Progenitor cell of endocrine pancreas (in vitro differentiated cells): ENCODE measurements around the gene RPL31. TPM values are rescaled to one million over a fixed set of nuclear protein-coding genes. Genes with fewer than 3 reads are reported as not detected.

Experiments
- DNase-seq: peaks from one replicate; pipeline ENCODE4 v3.0.0; 2021; ENCODE audit warnings: low spot score; ENCODE audit not compliant: unreplicated experiment
- H3K27ac Mint-ChIP-seq: 2 replicates; pipeline ENCODE4 v1.8.0; 2021; ENCODE audit warnings: mild to moderate bottlenecking, moderate library complexity, mixed read lengths
- H3K27me3 Mint-ChIP-seq: 2 replicates; pipeline ENCODE4 v1.8.0; 2021; ENCODE audit warnings: mixed read lengths
- H3K36me3 Mint-ChIP-seq: 2 replicates; pipeline ENCODE4 v1.8.0; 2022; ENCODE audit warnings: mixed read lengths; ENCODE audit not compliant: insufficient read depth
- H3K4me1 Mint-ChIP-seq: 2 replicates; pipeline ENCODE4 v1.8.0; 2021; ENCODE audit warnings: low read depth, mixed read lengths
- H3K4me3 Mint-ChIP-seq: 2 replicates; pipeline ENCODE4 v1.8.0; 2021; ENCODE audit warnings: low read depth, mild to moderate bottlenecking, moderate library complexity, mixed read lengths
- H3K9me3 Mint-ChIP-seq: 2 replicates; pipeline ENCODE4 v1.8.0; 2021; ENCODE audit warnings: low read depth, mixed read lengths
- CTCF ChIP-seq: fragments of 200-600 bp; sonication (generic); IDR thresholded peaks from one replicate; pipeline ENCODE4 v1.5.0; 2021; ENCODE audit warnings: antibody characterized with exemption, mild to moderate bottlenecking; ENCODE audit not compliant: unreplicated experiment
- total RNA-seq: library from RNA; stranded (reverse); gene quantifications from 2 replicates; pipeline ENCODE4 v1.2.1, GENCODE V29; 2021

The RPL31 gene
- total RNA-seq, 1 donor from 2014 or later, result 1,632 TPM

GRCh38 chr2:100989666-100990065, 12.4 kb upstream of the RPL31 start:
- Mint-ChIP-seq H3K4me1 (no peaks in the 10 kb centered on the region), H3K27ac (no peak overlapping the region), H3K4me3 (no peak overlapping the region), H3K9me3 (no peaks in the 10 kb centered on the region), H3K27me3 (peaks cover 16% of the 10 kb centered on the region), H3K36me3 (no peaks in the 10 kb centered on the region)
- DNase-seq, result no peak
- no peak for TF ChIP-seq CTCF

GRCh38 chr2:100990166-100990565, 11.9 kb upstream of the RPL31 start:
- Mint-ChIP-seq H3K27me3 (peaks cover 13% of the 10 kb centered on the region), H3K27ac (no peak overlapping the region), H3K36me3 (no peaks in the 10 kb centered on the region), H3K4me1 (no peaks in the 10 kb centered on the region), H3K4me3 (no peak overlapping the region), H3K9me3 (no peaks in the 10 kb centered on the region)
- no peak for DNase-seq
- TF ChIP-seq CTCF, result no peak

- DNase-seq, result no peak
- no peaks in the 10 kb centered on the region for H3K9me3 Mint-ChIP-seq
- no peak overlapping the region for H3K27ac Mint-ChIP-seq
- peaks cover 13% of the 10 kb centered on the region for H3K27me3 Mint-ChIP-seq
- no peak overlapping the region for H3K4me3 Mint-ChIP-seq
- no peaks in the 10 kb centered on the region for H3K36me3 Mint-ChIP-seq
- TF ChIP-seq CTCF, result no peak
- H3K4me1 Mint-ChIP-seq, result no peaks in the 10 kb centered on the region
These were observed 11.3 kb upstream of the RPL31 start for GRCh38 chr2:100990650-100991403.

- H3K9me3 Mint-ChIP-seq, result no peaks in the 10 kb centered on the region
- peaks cover 13% of the 10 kb centered on the region for H3K27me3 Mint-ChIP-seq
- H3K4me3 Mint-ChIP-seq, result no peak overlapping the region
- H3K27ac Mint-ChIP-seq, result no peak overlapping the region
- no peaks in the 10 kb centered on the region for H3K36me3 Mint-ChIP-seq
- peaks cover 2% of the 10 kb centered on the region for H3K4me1 Mint-ChIP-seq
- no peak for TF ChIP-seq CTCF
- no peak for DNase-seq
These were observed 10.7 kb upstream of the RPL31 start for GRCh38 chr2:100991404-100991773.

DNA sequence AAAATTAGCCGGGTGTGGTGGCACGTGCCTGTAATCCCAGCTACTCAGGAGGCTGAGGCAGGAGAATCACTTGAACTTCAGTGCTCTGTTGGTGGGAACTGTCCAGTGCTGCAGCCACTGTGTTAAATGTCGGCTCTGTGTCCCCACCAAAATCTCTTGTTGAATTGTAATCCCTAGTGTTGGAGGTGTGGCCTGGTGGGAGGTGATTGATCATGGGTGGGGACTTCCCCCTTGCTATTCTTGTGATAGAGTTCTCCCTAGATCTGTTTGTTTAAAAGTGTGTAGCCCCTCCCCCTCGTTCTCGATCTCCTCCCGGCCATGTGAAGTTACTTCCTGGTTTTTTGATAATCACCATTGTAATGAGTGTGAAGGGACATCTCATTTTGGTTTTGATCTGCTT, 9.8 kb upstream of the RPL31 start:
- Mint-ChIP-seq H3K27me3 (peaks cover 13% of the 10 kb centered on the region), H3K36me3 (no peaks in the 10 kb centered on the region)
- DNase-seq, result no peak

More for the DNA sequence above, 9.8 kb upstream of the RPL31 start:
- H3K9me3 Mint-ChIP-seq, result no peaks in the 10 kb centered on the region
- peaks cover 2% of the 10 kb centered on the region for H3K4me1 Mint-ChIP-seq
- H3K4me3 Mint-ChIP-seq, result no peak overlapping the region
- no peak for TF ChIP-seq CTCF
- no peak overlapping the region for H3K27ac Mint-ChIP-seq
